ENCODE measurements around the gene PLXNA2. TPM values are rescaled to one million over a fixed set of nuclear protein-coding genes. Genes with fewer than 3 reads are reported as not detected.

The PLXNA2 gene
- total and polyA plus RNA-seq, 8 donors = 48.7 to 137 (median 72.9) TPM

DNA sequence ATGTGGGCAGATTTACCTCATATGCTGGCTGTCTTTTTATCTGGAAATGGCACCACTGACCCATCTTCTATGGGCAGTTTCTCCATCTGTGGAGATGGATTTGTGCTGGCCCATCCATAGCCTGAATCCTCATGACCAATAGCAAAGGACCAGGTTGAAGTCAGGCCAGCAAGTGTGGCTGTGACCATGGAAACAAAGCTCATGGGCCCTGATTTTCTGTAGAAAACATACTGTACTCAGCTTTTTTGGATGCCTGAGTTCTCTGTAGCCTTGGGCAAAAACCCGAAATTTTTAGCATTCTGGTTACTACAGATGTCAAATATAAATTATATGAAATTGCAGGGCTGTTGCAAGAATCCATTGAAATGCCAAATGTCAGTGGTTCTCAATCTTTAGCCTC lies 155.0 kb downstream of the PLXNA2 start:
- no peak for FAIRE-seq
- Histone ChIP-seq H3K4me3 (no peak overlapping the region), H3K9me3 (no peaks in the 10 kb centered on the region), H3K27ac (no peak overlapping the region), H3K4me1 (no peaks in the 10 kb centered on the region), H3K27me3 (no peaks in the 10 kb centered on the region), H3K36me3 (peaks cover 8 to 74% (median 13%) of the 10 kb centered on the region in 3 donors)
- ATAC-seq = no peak
- TF ChIP-seq, protein P1, sequence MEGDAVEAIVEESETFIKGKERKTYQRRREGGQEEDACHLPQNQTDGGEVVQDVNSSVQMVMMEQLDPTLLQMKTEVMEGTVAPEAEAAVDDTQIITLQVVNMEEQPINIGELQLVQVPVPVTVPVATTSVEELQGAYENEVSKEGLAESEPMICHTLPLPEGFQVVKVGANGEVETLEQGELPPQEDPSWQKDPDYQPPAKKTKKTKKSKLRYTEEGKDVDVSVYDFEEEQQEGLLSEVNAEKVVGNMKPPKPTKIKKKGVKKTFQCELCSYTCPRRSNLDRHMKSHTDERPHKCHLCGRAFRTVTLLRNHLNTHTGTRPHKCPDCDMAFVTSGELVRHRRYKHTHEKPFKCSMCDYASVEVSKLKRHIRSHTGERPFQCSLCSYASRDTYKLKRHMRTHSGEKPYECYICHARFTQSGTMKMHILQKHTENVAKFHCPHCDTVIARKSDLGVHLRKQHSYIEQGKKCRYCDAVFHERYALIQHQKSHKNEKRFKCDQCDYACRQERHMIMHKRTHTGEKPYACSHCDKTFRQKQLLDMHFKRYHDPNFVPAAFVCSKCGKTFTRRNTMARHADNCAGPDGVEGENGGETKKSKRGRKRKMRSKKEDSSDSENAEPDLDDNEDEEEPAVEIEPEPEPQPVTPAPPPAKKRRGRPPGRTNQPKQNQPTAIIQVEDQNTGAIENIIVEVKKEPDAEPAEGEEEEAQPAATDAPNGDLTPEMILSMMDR (IDR thresholded peaks at IDR 0.05) = no peak
- intact Hi-C loops (cut with DNase I) = no loop called here
- 81 to 85% methylated on average over 1 of the region's 1 CpG for WGBS, 2 donors
- DNase-seq = no peak

DNA sequence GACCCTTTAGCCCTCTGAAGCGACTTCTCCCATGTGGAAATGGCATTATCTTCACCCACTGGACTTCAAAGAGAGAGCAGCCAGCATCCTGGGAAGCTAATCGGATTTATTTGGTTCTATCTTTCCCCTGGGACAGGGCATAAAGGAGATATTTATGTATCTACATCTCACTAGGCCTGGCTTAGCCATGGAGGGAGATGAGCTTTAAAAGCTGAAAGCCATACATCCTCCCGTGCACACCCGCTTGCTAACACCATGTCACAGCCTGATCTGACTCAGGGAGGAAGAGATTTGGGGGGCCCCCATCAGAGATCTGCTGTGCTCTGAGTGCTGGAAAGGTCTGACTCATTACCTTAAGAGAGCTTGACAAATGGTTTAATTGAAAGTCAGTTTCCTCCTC lies 155.9 kb downstream of the PLXNA2 start:
- DNase-seq (no peak), ATAC-seq (no peak), FAIRE-seq (no peak)
- H3K4me3 ChIP-seq = no peak overlapping the region
- H3K36me3 ChIP-seq = peaks cover 8 to 78% (median 13%) of the 10 kb centered on the region in 3 donors
- H3K4me1 ChIP-seq = no peaks in the 10 kb centered on the region
- no peaks in the 10 kb centered on the region for H3K9me3 ChIP-seq
- no peak overlapping the region for H3K27ac ChIP-seq
- TF ChIP-seq, protein P1 (IDR thresholded peaks at IDR 0.05) = no peak
- no peaks in the 10 kb centered on the region for H3K27me3 ChIP-seq
- 92 to 94% methylated on average over 4 of the region's 4 CpGs for WGBS, 2 donors
- intact Hi-C loops (cut with DNase I) = no loop called here

- no peaks in the 10 kb centered on the region for H3K4me1 ChIP-seq
- no peak overlapping the region for H3K4me3 ChIP-seq
- H3K9me3 ChIP-seq = no peaks in the 10 kb centered on the region
- TF ChIP-seq, protein P1 (IDR thresholded peaks at IDR 0.05) = no peak
- no peaks in the 10 kb centered on the region for H3K27me3 ChIP-seq
- no peak for DNase-seq
- peaks cover 0 to 77% (median 4%) of the 10 kb centered on the region in 3 donors for H3K36me3 ChIP-seq
- intact Hi-C loops (cut with DNase I) = no loop called here
- WGBS, 2 donors = 89 to 94% methylated on average over 6 of the region's 6 CpGs
- no peak for ATAC-seq
- no peak for FAIRE-seq
- no peak overlapping the region for H3K27ac ChIP-seq
Observed at GRCh38 chr1:208085655-208086515, 158.3 kb downstream of the PLXNA2 start.

DNA sequence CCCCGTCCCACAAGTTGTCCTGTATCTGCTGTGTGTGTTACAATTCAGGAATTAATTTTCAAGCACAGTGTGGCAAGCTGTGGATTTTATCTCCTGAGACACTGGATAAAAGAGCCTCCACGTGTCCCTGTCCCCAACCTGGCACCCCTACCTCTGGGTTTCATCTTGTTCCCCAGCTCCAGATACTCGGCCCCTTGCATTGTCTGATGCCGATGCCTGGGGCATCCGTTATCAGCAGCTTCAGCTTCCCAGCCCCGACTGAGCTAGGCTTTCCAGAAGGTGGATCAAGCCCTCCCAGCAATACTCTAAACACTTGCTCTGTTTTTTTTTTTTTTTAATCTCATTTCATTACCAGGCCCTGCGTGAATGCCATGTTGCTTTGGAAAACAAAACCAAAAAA lies 159.4 kb downstream of the PLXNA2 start:
- ATAC-seq = no peak
- H3K4me3 ChIP-seq = no peak overlapping the region

More for the DNA sequence above, 159.4 kb downstream of the PLXNA2 start:
- Histone ChIP-seq H3K27ac (no peak overlapping the region), H3K4me1 (no peaks in the 10 kb centered on the region), H3K9me3 (no peaks in the 10 kb centered on the region), H3K36me3 (peaks cover 0 to 67% (median 1%) of the 10 kb centered on the region in 3 donors), H3K27me3 (no peaks in the 10 kb centered on the region)
- DNase-seq = no peak
- intact Hi-C loops (cut with DNase I) = no loop called here
- WGBS, 2 donors = 89 to 93% methylated on average over 7 of the region's 7 CpGs
- FAIRE-seq = no peak
- TF ChIP-seq, protein P1 (IDR thresholded peaks at IDR 0.05) = no peak

All from pancreas (tissue), 10 donors.